ENCODE data around the gene KRT80. TPM values are rescaled to one million over a fixed set of nuclear protein-coding genes. Genes with fewer than 3 reads are reported as not detected.

The KRT80 gene
- total RNA-seq, 3 donors from 2014 or later = 0.06 TPM; not detected in 2

DNA sequence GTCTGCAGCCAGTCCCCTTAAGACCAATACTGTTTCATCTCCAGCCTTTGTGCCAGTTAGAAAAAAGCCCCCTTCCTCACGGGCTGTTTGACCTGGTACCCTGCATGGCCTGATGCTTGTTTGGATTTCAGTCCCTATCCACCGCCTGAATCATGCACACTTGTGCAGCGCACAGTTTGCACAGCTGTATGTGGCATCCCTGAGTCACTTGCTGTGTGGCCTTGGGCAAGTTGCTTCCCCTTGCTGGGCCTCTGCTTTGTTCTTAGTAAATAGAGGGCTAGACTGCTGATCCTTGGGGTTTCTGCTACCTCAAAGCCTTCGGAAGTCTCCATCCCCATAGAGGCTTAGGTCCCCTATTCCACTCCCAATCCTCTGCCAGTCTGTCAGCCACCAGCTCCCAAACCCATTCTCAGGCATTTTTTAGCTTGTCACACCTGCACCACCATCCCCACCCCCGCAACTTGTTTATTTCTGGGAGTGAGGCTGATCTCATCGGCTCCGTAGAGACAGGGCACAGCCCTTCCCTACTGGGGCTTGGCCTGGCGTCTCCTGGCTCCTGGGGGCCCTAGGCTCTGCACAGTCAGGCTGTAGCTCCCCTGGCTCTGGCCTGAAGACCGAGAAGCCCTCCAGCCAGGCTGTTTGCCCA, 8.8 kb downstream of the KRT80 start:
- Histone ChIP-seq H3K9me3 (no peaks in the 10 kb centered on the region), H3K4me1 (ENCODE audit: low read depth) (no peaks in the 10 kb centered on the region), H3K4me3 (no peak overlapping the region), H3K36me3 (ENCODE audit: low read depth) (no peaks in the 10 kb centered on the region)
- DNase-seq (no peak), ATAC-seq (no peak)
- intact Hi-C loops (cut with DNase I, micrococcal nuclease) = no loop called here
- TF ChIP-seq, protein P1, sequence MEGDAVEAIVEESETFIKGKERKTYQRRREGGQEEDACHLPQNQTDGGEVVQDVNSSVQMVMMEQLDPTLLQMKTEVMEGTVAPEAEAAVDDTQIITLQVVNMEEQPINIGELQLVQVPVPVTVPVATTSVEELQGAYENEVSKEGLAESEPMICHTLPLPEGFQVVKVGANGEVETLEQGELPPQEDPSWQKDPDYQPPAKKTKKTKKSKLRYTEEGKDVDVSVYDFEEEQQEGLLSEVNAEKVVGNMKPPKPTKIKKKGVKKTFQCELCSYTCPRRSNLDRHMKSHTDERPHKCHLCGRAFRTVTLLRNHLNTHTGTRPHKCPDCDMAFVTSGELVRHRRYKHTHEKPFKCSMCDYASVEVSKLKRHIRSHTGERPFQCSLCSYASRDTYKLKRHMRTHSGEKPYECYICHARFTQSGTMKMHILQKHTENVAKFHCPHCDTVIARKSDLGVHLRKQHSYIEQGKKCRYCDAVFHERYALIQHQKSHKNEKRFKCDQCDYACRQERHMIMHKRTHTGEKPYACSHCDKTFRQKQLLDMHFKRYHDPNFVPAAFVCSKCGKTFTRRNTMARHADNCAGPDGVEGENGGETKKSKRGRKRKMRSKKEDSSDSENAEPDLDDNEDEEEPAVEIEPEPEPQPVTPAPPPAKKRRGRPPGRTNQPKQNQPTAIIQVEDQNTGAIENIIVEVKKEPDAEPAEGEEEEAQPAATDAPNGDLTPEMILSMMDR (IDR thresholded peaks at IDR 0.05) = no peak

DNA sequence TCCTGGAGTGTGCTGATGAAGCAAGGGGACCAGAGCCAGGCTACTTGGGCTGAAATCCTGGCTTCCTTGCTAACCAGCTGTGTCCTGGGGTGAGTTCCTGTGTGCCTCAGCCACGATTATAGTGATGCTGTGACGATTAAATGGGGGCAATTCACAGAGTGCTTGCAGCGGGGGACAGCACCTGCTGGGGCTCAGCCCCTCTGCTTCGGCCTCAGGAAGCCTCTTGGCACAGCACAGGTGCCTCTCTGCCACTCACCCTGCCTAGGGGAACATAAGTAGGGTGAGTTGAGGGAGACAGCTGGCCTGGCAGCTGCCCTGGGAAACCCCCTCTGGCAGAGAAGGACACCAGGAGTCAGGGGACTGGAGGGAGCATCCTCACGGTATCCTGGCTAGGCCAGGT, 9.4 kb downstream of the KRT80 start:
- H3K36me3 ChIP-seq (ENCODE audit: low read depth) = no peaks in the 10 kb centered on the region
- TF ChIP-seq, protein P1 (IDR thresholded peaks at IDR 0.05) = no peak
- no peaks in the 10 kb centered on the region for H3K9me3 ChIP-seq
- intact Hi-C loops (cut with DNase I, micrococcal nuclease) = no loop called here
- H3K4me1 ChIP-seq (ENCODE audit: low read depth) = no peaks in the 10 kb centered on the region
- H3K4me3 ChIP-seq = no peak overlapping the region
- ATAC-seq = no peak
- no peak for DNase-seq

DNA sequence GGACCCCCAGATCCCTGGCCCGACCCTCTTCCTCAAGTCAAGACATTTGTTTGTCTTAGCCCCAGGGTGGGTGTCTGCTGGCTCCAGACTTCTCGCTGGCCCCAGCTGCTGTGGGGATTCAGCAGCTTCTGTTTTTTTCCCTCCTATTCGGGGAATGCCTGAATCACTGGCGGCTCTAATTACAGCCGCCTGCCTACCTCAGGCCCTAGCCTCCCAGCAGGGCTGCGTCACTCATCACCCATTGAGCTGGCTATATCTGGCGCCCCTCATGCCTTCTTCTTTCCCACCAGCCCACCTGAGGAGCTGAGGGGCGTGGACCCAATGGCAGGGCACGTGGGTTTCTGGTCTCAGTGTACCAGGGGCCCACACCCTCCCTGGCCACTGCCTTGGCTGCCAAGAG, 10.1 kb downstream of the KRT80 start:
- DNase-seq = no peak
- Histone ChIP-seq H3K9me3 (no peaks in the 10 kb centered on the region), H3K4me1 (ENCODE audit: low read depth) (no peaks in the 10 kb centered on the region), H3K36me3 (ENCODE audit: low read depth) (no peaks in the 10 kb centered on the region), H3K4me3 (no peak overlapping the region)
- intact Hi-C loops (cut with DNase I, micrococcal nuclease) = no loop called here
- no peak for ATAC-seq
- TF ChIP-seq, protein P1 (IDR thresholded peaks at IDR 0.05) = no peak

DNA sequence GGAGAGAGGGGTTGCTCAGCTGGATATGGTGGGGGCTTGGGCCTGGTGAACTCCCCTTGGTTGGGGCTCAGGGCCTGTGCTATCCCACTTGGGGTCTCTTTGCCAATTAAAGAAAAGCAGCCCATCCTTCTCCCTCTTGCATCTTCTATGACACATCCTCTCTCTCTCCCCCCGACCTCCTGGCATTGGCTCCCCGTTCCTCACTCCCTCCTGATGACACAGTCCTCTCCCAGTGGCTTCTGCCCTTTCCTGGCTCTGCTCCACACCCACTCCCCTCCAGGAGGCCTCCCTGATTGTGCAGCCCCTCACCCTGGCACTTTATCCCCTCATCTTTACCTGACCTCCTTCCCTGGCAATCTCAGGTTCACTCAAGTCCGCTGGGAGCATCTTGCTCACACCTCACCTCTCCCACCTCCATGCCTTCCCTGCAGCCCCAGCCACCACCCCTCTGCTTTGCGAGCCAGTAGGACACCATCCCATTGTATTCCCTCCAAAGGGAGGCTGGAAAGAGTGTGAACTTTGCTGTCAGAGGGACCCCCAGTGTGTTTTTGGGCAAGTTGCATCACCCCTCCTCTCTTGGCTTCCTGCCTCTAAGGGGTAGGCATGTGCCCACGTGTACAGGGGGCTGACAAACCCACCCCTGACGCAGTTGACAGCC, 10.7 kb downstream of the KRT80 start:
- intact Hi-C loops (cut with DNase I, micrococcal nuclease) = no loop called here
- DNase-seq (no peak), ATAC-seq (no peak)
- no peaks in the 10 kb centered on the region for H3K36me3 ChIP-seq (ENCODE audit: low read depth)
- H3K4me1 ChIP-seq (ENCODE audit: low read depth) = no peaks in the 10 kb centered on the region
- H3K9me3 ChIP-seq = no peaks in the 10 kb centered on the region
- TF ChIP-seq, protein P1 (IDR thresholded peaks at IDR 0.05) = no peak
- no peak overlapping the region for H3K4me3 ChIP-seq

DNA sequence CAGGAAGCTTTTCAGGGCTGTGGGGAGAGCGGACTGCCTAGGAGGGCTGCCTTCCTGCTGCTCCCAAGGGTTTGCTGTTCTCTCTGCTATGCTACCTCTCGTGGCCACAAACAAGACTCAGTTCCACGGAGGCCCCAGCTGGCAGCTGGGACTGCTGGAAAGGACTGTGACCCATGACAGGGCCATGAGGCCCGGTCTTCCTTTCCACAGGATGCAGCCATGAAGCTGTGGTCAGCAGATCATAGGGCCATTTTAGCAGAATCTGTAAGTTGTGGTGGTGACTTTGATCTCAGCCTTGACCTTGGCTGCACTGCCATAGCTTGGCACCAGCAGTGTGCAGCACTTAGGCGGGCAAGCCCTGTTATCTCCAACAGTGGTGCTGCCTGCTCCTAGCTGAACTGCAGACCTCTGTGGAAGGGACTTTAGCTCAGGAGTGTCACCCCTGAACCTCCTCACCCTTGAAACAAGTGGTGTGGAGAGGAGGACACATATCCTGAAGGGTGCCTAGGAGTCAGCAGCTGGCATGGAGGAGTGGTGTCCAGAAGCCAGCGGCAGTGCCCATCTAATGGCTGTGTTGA, 12.3 kb downstream of the KRT80 start:
- no peaks in the 10 kb centered on the region for H3K9me3 ChIP-seq
- H3K36me3 ChIP-seq (ENCODE audit: low read depth) = no peaks in the 10 kb centered on the region
- TF ChIP-seq, protein P1 (IDR thresholded peaks at IDR 0.05) = no peak
- intact Hi-C loops (cut with DNase I, micrococcal nuclease) = no loop called here
- no peak overlapping the region for H3K4me3 ChIP-seq
- ATAC-seq = no peak
- no peak for DNase-seq
- H3K4me1 ChIP-seq (ENCODE audit: low read depth) = no peaks in the 10 kb centered on the region
